ENCODE results near the gene MACROD2.

MACROD2 gene

GRCh38 chr20:15921930-15922329, 1926.6 kb downstream of the MACROD2 start:
- no peak for DNase-seq

- no peak for DNase-seq
Observed at GRCh38 chr20:15922556-15922955, 1927.2 kb downstream of the MACROD2 start.

- DNase-seq: no peak
Observed at GRCh38 chr20:15923030-15923776, 1927.9 kb downstream of the MACROD2 start.

GRCh38 chr20:15924556-15924955, 1929.2 kb downstream of the MACROD2 start:
- DNase-seq: no peak

- DNase-seq: no peak
Observed at GRCh38 chr20:15925376-15925775, 1930.1 kb downstream of the MACROD2 start.

GRCh38 chr20:15927893-15928650, 1932.8 kb downstream of the MACROD2 start:
- DNase-seq: no peak

- DNase-seq: no peak
Observed at GRCh38 chr20:15928946-15929345, 1933.6 kb downstream of the MACROD2 start.

- peak; percentile 38 for DNase-seq
Observed at GRCh38 chr20:15930311-15931305, 1935.3 kb downstream of the MACROD2 start.

- DNase-seq: no peak
Observed at GRCh38 chr20:15931897-15932296, 1936.6 kb downstream of the MACROD2 start.

GRCh38 chr20:15937179-15937578, 1941.9 kb downstream of the MACROD2 start:
- DNase-seq: no peak

GRCh38 chr20:15938847-15939246, 1943.5 kb downstream of the MACROD2 start:
- DNase-seq: no peak

- no peak for DNase-seq
Observed at GRCh38 chr20:15940127-15940526, 1944.8 kb downstream of the MACROD2 start.

GRCh38 chr20:15942130-15942529, 1946.8 kb downstream of the MACROD2 start:
- no peak for DNase-seq

- no peak for DNase-seq
Observed at GRCh38 chr20:15945289-15945688, 1950.0 kb downstream of the MACROD2 start.

GRCh38 chr20:15949391-15949790, 1954.1 kb downstream of the MACROD2 start:
- no peak for DNase-seq

GRCh38 chr20:15951658-15952057, 1956.3 kb downstream of the MACROD2 start:
- no peak for DNase-seq

- DNase-seq: no peak
Observed at GRCh38 chr20:15958142-15958541, 1962.8 kb downstream of the MACROD2 start.

- DNase-seq: no peak
Observed at GRCh38 chr20:15965165-15965564, 1969.8 kb downstream of the MACROD2 start.

- DNase-seq: no peak
Observed at GRCh38 chr20:15967334-15967733, 1972.0 kb downstream of the MACROD2 start.

- no peak for DNase-seq
Observed at GRCh38 chr20:15976047-15976736, 1980.9 kb downstream of the MACROD2 start.

- no peak for DNase-seq
Observed at GRCh38 chr20:15977026-15977425, 1981.7 kb downstream of the MACROD2 start.

GRCh38 chr20:15977758-15978157, 1982.4 kb downstream of the MACROD2 start:
- DNase-seq: no peak

All from NCI-H510A (cell line).